Mesothelial cell of epicardium (in vitro differentiated cells): ENCODE data around the gene PSMB9. TPM values are rescaled to one million over a fixed set of nuclear protein-coding genes. Genes with fewer than 3 reads are reported as not detected.

Experiments used
- DNase-seq, 2 experiments: peaks; one replicate each; pipeline ENCODE4 v3.0.0; 2021; ENCODE audit warnings: low spot score in 2 of 2; ENCODE audit not compliant: unreplicated experiment in 2 of 2
- H3K27ac Mint-ChIP-seq: 2 replicates; pipeline ENCODE4 v1.8.0; 2021; ENCODE audit warnings: mixed read lengths
- H3K27me3 Mint-ChIP-seq: 2 replicates; pipeline ENCODE4 v1.8.0; 2021; ENCODE audit warnings: low read depth, mixed read lengths
- H3K36me3 Mint-ChIP-seq: 2 replicates; pipeline ENCODE4 v1.8.0; 2021; ENCODE audit warnings: mixed read lengths
- H3K4me1 Mint-ChIP-seq: 2 replicates; pipeline ENCODE4 v1.8.0; 2021; ENCODE audit warnings: mixed read lengths
- H3K4me3 Mint-ChIP-seq: 2 replicates; pipeline ENCODE4 v1.8.0; 2021; ENCODE audit warnings: mild to moderate bottlenecking, moderate library complexity, mixed read lengths
- H3K9me3 Mint-ChIP-seq: 2 replicates; pipeline ENCODE4 v1.8.0; 2021; ENCODE audit warnings: mixed read lengths
- CTCF ChIP-seq: fragments of 200-600 bp; sonication (generic); IDR thresholded peaks from one replicate; pipeline ENCODE4 v1.5.0; 2021; ENCODE audit warnings: antibody characterized with exemption; ENCODE audit not compliant: unreplicated experiment
- total RNA-seq: library from RNA; stranded (reverse); gene quantifications from 3 replicates; pipeline ENCODE4 v1.2.1, GENCODE V29; 2021

PSMB9 gene
- total RNA-seq, 1 donor from 2014 or later = not detected

GRCh38 chr6:32840604-32841246, 13.3 kb upstream of the PSMB9 start:
- H3K4me3 Mint-ChIP-seq = no peak overlapping the region
- peaks cover 8% of the 10 kb centered on the region for H3K36me3 Mint-ChIP-seq
- no peaks in the 10 kb centered on the region for H3K9me3 Mint-ChIP-seq
- peaks cover 36% of the 10 kb centered on the region for H3K27me3 Mint-ChIP-seq
- DNase-seq = no peak
- H3K27ac Mint-ChIP-seq = no peak overlapping the region
- H3K4me1 Mint-ChIP-seq = peaks cover 21% of the 10 kb centered on the region
- TF ChIP-seq CTCF = no peak

GRCh38 chr6:32842021-32842650, 11.9 kb upstream of the PSMB9 start:
- TF ChIP-seq CTCF = no peak
- Mint-ChIP-seq H3K27ac (no peak overlapping the region), H3K27me3 (peaks cover 45% of the 10 kb centered on the region), H3K4me3 (no peak overlapping the region), H3K36me3 (peaks cover 8% of the 10 kb centered on the region), H3K9me3 (no peaks in the 10 kb centered on the region), H3K4me1 (peaks cover 16% of the 10 kb centered on the region)
- no peak for DNase-seq

GRCh38 chr6:32842690-32843089, 11.3 kb upstream of the PSMB9 start:
- H3K27me3 Mint-ChIP-seq = peaks cover 51% of the 10 kb centered on the region
- DNase-seq = no peak
- H3K9me3 Mint-ChIP-seq = no peaks in the 10 kb centered on the region
- peaks cover 8% of the 10 kb centered on the region for H3K36me3 Mint-ChIP-seq
- H3K4me1 Mint-ChIP-seq = peaks cover 10% of the 10 kb centered on the region
- TF ChIP-seq CTCF = no peak
- peak overlapping the region; percentile 93 for H3K4me3 Mint-ChIP-seq
- no peak overlapping the region for H3K27ac Mint-ChIP-seq

GRCh38 chr6:32843331-32843978, 10.5 kb upstream of the PSMB9 start:
- Mint-ChIP-seq H3K9me3 (no peaks in the 10 kb centered on the region), H3K27ac (peak overlapping the region; percentile 82), H3K36me3 (peaks cover 10% of the 10 kb centered on the region), H3K4me3 (peak overlapping the region; percentile 93), H3K4me1 (peaks cover 10% of the 10 kb centered on the region), H3K27me3 (peaks cover 59% of the 10 kb centered on the region)
- TF ChIP-seq CTCF = no peak
- DNase-seq = no peak

- no peaks in the 10 kb centered on the region for H3K9me3 Mint-ChIP-seq
- H3K4me1 Mint-ChIP-seq = peaks cover 10% of the 10 kb centered on the region
- H3K27me3 Mint-ChIP-seq = peaks cover 66% of the 10 kb centered on the region
- H3K36me3 Mint-ChIP-seq = peaks cover 16% of the 10 kb centered on the region
- H3K27ac Mint-ChIP-seq = peak within 1 kb of the TSS; percentile 82
- no peak for TF ChIP-seq CTCF
- peak within 1 kb of the TSS; percentile 93 for H3K4me3 Mint-ChIP-seq
- peak; percentile 86 to 96 for DNase-seq
Observed at GRCh38 chr6:32843979-32844838, 9.8 kb upstream of the PSMB9 start, which contains the start of gene PSMB8. TSS of gene PSMB8 (minus strand) at chr6:32844047. CDS start at chr6:32843996, 51 bp downstream.
